ENCODE data around the gene IVNS1ABP. TPM values are rescaled to one million over a fixed set of nuclear protein-coding genes. Genes with fewer than 3 reads are reported as not detected.

IVNS1ABP gene
- total and polyA plus RNA-seq, 9 of the 15 experiments (the other 6 are each of a cell fraction or from before 2014, with no cell fraction given), result 30.6 to 126 (median 77.7) TPM

DNA sequence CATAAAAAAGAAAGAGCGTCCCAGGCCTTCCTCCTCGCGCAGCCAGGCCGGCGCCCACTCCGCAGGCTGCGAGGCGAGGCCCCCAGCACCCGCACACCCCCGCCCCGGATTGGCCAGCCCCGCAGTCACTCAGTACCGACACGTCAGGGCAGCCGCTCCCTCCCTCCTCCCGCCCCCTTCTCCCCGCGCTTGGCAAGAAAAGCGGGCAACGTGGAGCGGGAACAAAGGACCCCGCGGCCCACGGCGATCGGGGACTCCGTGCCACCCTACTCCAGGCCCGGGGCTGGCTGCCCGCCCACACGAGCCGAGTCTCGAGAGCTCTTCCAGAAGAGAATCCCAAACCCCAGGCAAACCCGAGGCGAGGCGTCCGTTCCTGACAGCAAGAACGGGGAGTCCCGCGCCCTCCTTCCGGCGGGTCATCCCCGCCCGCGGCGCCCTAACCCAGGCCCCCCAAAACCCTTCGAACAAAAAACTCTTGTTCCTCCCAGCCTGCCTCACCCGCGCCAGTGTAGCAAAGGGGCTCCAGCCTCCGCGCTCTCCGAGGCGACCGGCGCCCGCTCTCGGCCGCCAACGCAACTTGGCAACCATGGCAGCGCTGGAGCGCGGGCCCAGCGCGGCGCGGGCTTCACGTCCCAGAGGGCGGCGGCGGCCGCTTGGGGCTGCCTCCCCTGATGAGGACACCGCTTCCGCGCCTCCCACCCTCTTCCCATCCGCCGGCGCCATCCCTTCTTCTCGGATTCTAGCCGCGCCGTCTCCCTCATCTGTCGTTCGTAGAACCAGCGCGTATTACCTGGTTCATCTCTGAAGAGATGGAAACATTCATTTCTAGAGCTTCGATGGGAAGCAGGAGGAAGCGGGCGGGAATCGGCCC is 645 bp downstream of the IVNS1ABP start (continued):
- TF ChIP-seq, protein P1, sequence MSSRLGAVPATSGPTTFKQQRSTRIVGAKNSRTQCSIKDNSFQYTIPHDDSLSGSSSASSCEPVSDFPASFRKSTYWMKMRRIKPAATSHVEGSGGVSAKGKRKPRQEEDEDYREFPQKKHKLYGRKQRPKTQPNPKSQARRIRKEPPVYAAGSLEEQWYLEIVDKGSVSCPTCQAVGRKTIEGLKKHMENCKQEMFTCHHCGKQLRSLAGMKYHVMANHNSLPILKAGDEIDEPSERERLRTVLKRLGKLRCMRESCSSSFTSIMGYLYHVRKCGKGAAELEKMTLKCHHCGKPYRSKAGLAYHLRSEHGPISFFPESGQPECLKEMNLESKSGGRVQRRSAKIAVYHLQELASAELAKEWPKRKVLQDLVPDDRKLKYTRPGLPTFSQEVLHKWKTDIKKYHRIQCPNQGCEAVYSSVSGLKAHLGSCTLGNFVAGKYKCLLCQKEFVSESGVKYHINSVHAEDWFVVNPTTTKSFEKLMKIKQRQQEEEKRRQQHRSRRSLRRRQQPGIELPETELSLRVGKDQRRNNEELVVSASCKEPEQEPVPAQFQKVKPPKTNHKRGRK (tag; IDR thresholded peaks at IDR 0.05), result no peak
- TF ChIP-seq SOX6 (IDR thresholded peaks at IDR 0.05), result no peak
- no peak for TF ChIP-seq BRD9 (IDR thresholded peaks at IDR 0.05; ENCODE audit: low read depth, partially characterized antibody)
- TF ChIP-seq NONO (IDR thresholded peaks at IDR 0.05; ENCODE audit: low read depth in 2 of 2, low read length in 1 of 2), result no peak
- TF ChIP-seq SRSF9 (IDR thresholded peaks at IDR 0.05; ENCODE audit: borderline replicate concordance, low read depth, low read length), result no peak
- TF ChIP-seq MTF1 (CRISPR knock-in tag; IDR thresholded peaks at IDR 0.05; ENCODE audit: borderline replicate concordance), result no peak
- no peak for TF ChIP-seq BDP1 (IDR thresholded peaks at IDR 0.05; ENCODE audit: insufficient read depth, insufficient read length)
- TF ChIP-seq, protein P2, sequence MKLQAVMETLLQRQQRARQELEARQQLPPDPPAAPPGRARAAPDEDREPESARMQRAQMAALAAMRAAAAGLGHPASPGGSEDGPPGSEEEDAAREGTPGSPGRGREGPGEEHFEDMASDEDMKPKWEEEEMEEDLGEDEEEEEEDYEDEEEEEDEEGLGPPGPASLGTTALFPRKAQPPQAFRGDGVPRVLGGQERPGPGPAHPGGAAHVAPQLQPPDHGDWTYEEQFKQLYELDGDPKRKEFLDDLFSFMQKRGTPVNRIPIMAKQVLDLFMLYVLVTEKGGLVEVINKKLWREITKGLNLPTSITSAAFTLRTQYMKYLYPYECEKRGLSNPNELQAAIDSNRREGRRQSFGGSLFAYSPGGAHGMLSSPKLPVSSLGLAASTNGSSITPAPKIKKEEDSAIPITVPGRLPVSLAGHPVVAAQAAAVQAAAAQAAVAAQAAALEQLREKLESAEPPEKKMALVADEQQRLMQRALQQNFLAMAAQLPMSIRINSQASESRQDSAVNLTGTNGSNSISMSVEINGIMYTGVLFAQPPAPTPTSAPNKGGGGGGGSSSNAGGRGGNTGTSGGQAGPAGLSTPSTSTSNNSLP (IDR thresholded peaks at IDR 0.05; ENCODE audit: borderline replicate concordance, low read depth, low read length), result no peak
- no peak for TF ChIP-seq L3MBTL2 (IDR thresholded peaks at IDR 0.05)
- TF ChIP-seq KDM2B (CRISPR knock-in tag; IDR thresholded peaks at IDR 0.05), result no peak
- TF ChIP-seq, protein P3, sequence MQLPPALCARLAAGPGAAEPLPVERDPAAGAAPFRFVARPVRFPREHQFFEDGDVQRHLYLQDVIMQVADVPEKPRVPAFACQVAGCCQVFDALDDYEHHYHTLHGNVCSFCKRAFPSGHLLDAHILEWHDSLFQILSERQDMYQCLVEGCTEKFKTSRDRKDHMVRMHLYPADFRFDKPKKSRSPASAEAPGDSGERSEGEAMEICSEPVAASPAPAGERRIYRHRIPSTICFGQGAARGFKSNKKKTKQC (CRISPR knock-in tag; IDR thresholded peaks at IDR 0.05), result no peak
- no peak for TF ChIP-seq E2F1 (CRISPR knock-in tag; IDR thresholded peaks at IDR 0.05)
- TF ChIP-seq ZSCAN32 (CRISPR knock-in tag; IDR thresholded peaks at IDR 0.05), result no peak
- no peak for TF ChIP-seq THRAP3 (IDR thresholded peaks at IDR 0.05; ENCODE audit: borderline replicate concordance)
- TF ChIP-seq, protein P4, sequence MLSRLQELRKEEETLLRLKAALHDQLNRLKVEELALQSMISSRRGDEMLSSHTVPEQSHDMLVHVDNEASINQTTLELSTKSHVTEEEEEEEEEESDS (CRISPR knock-in tag; IDR thresholded peaks at IDR 0.05), result no peak
- no peak for TF ChIP-seq ZNF699 (CRISPR knock-in tag; IDR thresholded peaks at IDR 0.05; ENCODE audit: insufficient replicate concordance)
- no peak for TF ChIP-seq CBX2 (IDR thresholded peaks at IDR 0.05; ENCODE audit: insufficient read depth, low read length, poor library complexity, severe bottlenecking)
